HEK293 (cell line): ENCODE results near the gene MYOF.

Experiments
- OSR2 ChIP-seq: fragments of 450-650 bp; formaldehyde crosslinking; IDR thresholded peaks from 2 replicates; pipeline ENCODE4 v1.5.1; 2016; ENCODE audit warnings: missing biosample characterization, missing genetic modification characterization
- ZNF16 ChIP-seq: fragments of 450-650 bp; formaldehyde crosslinking; IDR thresholded peaks from 2 replicates; pipeline ENCODE4 v1.5.1; 2016; ENCODE audit warnings: low read depth, missing biosample characterization, missing genetic modification characterization
- TF ChIP-seq, protein P1 (sequence below): fragments of 450-650 bp; formaldehyde crosslinking; IDR thresholded peaks from 2 replicates; pipeline ENCODE4 v1.5.1; 2016; ENCODE audit warnings: missing biosample characterization, missing genetic modification characterization
- TF ChIP-seq, protein P2 (sequence below): sonication (generic); formaldehyde crosslinking; IDR thresholded peaks from 2 replicates; pipeline ENCODE4 v1.8.1; 2022; ENCODE audit warnings: mild to moderate bottlenecking, moderate library complexity, missing genetic modification reagents

DNA sequence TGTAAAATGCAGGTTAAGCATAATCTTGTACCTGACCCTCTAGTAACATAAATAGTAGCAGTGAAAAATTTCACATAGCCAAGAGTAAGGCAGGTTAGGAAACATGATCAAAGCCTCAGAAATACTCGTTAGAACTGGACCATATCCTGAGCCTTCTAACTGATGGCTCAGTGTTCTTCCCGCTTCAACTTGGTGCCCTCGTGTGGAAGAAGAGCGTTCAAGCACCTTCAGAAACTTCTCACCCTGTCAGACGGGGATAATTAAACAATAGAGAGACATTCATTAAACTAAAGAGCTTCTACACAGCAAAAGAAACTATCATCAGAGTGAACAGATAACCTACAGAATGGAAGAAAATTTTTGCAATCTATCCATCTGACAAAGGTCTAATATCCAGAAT is 124.5 kb downstream of the MYOF start:
- TF ChIP-seq, protein P1, sequence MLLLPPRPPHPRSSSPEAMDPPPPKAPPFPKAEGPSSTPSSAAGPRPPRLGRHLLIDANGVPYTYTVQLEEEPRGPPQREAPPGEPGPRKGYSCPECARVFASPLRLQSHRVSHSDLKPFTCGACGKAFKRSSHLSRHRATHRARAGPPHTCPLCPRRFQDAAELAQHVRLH (tag by site-specific recombination) = no peak
- TF ChIP-seq, protein P2, sequence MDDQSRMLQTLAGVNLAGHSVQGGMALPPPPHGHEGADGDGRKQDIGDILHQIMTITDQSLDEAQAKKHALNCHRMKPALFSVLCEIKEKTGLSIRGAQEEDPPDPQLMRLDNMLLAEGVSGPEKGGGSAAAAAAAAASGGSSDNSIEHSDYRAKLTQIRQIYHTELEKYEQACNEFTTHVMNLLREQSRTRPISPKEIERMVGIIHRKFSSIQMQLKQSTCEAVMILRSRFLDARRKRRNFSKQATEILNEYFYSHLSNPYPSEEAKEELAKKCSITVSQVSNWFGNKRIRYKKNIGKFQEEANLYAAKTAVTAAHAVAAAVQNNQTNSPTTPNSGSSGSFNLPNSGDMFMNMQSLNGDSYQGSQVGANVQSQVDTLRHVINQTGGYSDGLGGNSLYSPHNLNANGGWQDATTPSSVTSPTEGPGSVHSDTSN = no peak
- no peak for TF ChIP-seq ZNF16 (tag by site-specific recombination)
- no peak for TF ChIP-seq OSR2 (tag by site-specific recombination)
